Measurements from ENCODE around the gene ZNF577.

Gene ZNF577

DNA sequence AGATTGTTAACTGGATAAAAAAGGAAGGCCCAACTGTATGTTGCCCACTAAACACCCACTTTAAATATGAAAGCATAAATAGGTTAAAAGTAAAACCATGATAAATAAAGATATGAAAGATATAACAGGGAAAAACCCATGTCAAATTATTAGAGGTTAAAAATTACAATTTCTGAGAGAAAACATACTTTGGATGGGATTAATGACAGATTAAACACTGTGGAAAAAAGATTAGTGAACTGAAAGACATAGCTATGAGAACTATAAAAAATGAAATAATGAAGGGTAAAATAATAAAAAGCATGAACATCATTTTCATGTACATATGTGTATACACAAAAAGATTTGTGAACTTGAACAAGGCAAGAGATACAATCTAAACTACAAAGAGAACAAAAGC is 2.2 kb upstream of the ZNF577 start:
- no peak for TF ChIP-seq EZH2 (IDR thresholded peaks at IDR 0.05)
- TF ChIP-seq FOXP2 (optimal IDR thresholded peaks at IDR 0.05; ENCODE audit: control extremely low read depth, extremely low read length, insufficient read depth), result no peak
- TF ChIP-seq POLR2AphosphoS5 (IDR thresholded peaks at IDR 0.05; ENCODE audit: borderline replicate concordance, low read depth, low read length), result no peak
- peaks cover 17% of the 10 kb centered on the region for H3K9me3 ChIP-seq (ENCODE audit: low read depth, low read length)

GRCh38 chr19:51884713-51885112 is 3.0 kb downstream of the ZNF577 start:
- DNase-seq (ENCODE audit: low read depth, low spot score), result no peak
- Histone ChIP-seq H3K27ac (no peak overlapping the region), H3K36me3 (ENCODE audit: insufficient read depth, low read length) (peaks cover 14% of the 10 kb centered on the region), H3K9me3 (ENCODE audit: low read depth, low read length) (peaks cover 9% of the 10 kb centered on the region; the same call in 1 of the 2 replicates), H3K9ac (ENCODE audit: insufficient read length) (no peak overlapping the region), H3K4me3 (no peak overlapping the region)
- no peak for TF ChIP-seq POLR2AphosphoS5 (IDR thresholded peaks at IDR 0.05; ENCODE audit: borderline replicate concordance, low read depth, low read length)
- no peak for TF ChIP-seq FOXP2 (optimal IDR thresholded peaks at IDR 0.05; ENCODE audit: control extremely low read depth, extremely low read length, insufficient read depth)
- TF ChIP-seq EZH2 (IDR thresholded peaks at IDR 0.05), result no peak

More for the DNA sequence above, 2.2 kb upstream of the ZNF577 start:
- no peak overlapping the region for H3K9ac ChIP-seq (ENCODE audit: insufficient read length)
- peaks cover 60% of the 10 kb centered on the region for H3K36me3 ChIP-seq (ENCODE audit: insufficient read depth, low read length)
- no peak for DNase-seq (ENCODE audit: low read depth, low spot score)
- no peak overlapping the region for H3K4me3 ChIP-seq
- no peak overlapping the region for H3K27ac ChIP-seq

DNA sequence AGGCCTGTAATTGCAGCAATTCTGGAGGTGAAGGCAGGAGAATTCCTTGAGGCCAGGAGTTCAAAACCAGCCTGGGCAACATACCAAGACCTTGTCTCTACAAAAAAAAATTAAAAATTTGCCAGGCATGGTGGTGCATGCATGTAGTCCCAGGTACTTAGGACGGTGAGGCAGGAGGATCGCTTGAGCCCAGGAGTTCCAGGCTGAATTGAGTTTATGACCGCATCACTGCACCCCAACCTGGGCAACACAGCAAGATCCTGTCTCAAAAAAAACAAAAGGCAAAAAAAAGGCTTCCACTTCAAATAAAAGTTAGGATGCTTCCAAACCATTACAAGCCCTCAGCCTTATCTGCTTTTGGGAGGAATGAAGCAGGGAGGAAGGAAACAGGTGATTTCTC is 5.2 kb downstream of the ZNF577 start:
- TF ChIP-seq FOXP2 (optimal IDR thresholded peaks at IDR 0.05; ENCODE audit: control extremely low read depth, extremely low read length, insufficient read depth) (no peak), EZH2 (IDR thresholded peaks at IDR 0.05) (no peak), POLR2AphosphoS5 (IDR thresholded peaks at IDR 0.05; ENCODE audit: borderline replicate concordance, low read depth, low read length) (no peak)
- no peak for DNase-seq (ENCODE audit: low read depth, low spot score)
- Histone ChIP-seq H3K27ac (no peak overlapping the region), H3K4me3 (no peak overlapping the region), H3K36me3 (ENCODE audit: insufficient read depth, low read length) (peaks cover 13% of the 10 kb centered on the region), H3K9me3 (ENCODE audit: low read depth, low read length) (peaks cover 4% of the 10 kb centered on the region; the same call in 1 of the 2 replicates), H3K9ac (ENCODE audit: insufficient read length) (no peak overlapping the region)

DNA sequence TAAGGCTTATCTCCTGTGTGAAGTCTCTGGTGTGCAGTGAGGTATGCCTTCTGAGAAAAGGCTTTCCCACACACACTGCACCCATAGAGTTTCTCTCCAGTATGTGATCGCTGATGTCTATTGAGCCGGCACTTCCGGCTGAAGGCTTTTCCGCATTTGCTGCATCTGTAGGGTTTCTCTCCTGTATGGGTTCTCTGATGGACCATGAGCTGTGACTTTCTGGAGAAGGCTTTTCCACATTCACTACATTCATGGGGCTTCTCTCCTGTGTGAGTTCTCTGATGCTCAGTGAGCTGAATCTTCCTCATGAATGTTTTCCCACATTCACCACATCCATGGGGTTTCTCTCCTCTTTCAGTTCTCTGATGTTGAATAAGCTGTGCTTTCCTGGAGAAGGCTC is 14.7 kb downstream of the ZNF577 start:
- no peak for DNase-seq (ENCODE audit: low read depth, low spot score)
- Histone ChIP-seq H3K4me3 (no peak overlapping the region), H3K9me3 (ENCODE audit: low read depth, low read length) (peaks cover 17% of the 10 kb centered on the region), H3K36me3 (ENCODE audit: insufficient read depth, low read length) (peaks cover 17% of the 10 kb centered on the region), H3K27ac (no peak overlapping the region), H3K9ac (ENCODE audit: insufficient read length) (no peak overlapping the region)
- TF ChIP-seq FOXP2 (optimal IDR thresholded peaks at IDR 0.05; ENCODE audit: control extremely low read depth, extremely low read length, insufficient read depth) (no peak), POLR2AphosphoS5 (IDR thresholded peaks at IDR 0.05; ENCODE audit: borderline replicate concordance, low read depth, low read length) (no peak), EZH2 (IDR thresholded peaks at IDR 0.05) (no peak)

DNA sequence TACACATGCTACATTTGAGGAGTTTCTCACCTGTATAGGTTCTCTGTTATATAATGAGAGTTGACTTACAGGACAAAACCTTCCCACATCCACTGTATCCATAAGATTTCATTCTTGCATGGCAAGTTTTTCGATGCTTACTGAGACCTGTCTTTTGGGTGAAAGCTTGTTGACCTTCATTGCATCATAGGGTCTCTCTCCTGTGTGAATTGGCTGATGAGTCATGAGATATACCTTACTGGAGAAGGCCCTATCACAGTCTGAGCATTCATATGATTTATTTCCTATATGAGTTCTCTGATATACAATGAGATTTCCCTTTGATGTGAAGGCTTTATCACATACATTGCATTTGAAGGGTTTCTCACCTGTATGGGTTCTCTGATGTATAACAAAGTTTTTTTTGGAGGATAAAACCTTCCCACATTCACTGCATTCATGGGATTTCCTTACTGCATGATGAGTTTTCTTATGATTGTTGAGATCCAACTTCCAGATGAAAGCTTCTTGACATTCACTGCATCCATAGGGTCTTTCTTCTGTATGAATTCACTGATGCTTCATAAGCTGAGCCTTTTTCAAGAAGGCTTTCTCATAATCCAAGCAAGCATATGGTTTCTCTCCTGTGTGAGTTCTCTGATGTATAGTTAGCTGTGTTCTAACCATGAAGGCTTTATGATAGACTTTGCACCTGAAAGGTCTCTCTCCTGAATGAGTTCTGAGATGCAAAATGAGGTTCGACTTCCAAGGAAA is 25.7 kb downstream of the ZNF577 start:
- Histone ChIP-seq H3K9me3 (ENCODE audit: low read depth, low read length) (peaks cover 17% of the 10 kb centered on the region; the same call in 1 of the 2 replicates), H3K36me3 (ENCODE audit: insufficient read depth, low read length) (no peaks in the 10 kb centered on the region)
- DNase-seq (ENCODE audit: low read depth, low spot score), result no peak

GRCh38 chr19:51837145-51837544 is 50.6 kb downstream of the ZNF577 start:
- TF ChIP-seq POLR2AphosphoS5 (IDR thresholded peaks at IDR 0.05; ENCODE audit: borderline replicate concordance, low read depth, low read length), result no peak
- no peak for TF ChIP-seq FOXP2 (optimal IDR thresholded peaks at IDR 0.05; ENCODE audit: control extremely low read depth, extremely low read length, insufficient read depth)
- TF ChIP-seq EZH2 (IDR thresholded peaks at IDR 0.05), result no peak
- no peak overlapping the region for H3K27ac ChIP-seq
- no peak overlapping the region for H3K9ac ChIP-seq (ENCODE audit: insufficient read length)
- no peak for DNase-seq (ENCODE audit: low read depth, low spot score)
- no peaks in the 10 kb centered on the region for H3K9me3 ChIP-seq (ENCODE audit: low read depth, low read length)
- no peak overlapping the region for H3K4me3 ChIP-seq
- H3K36me3 ChIP-seq (ENCODE audit: insufficient read depth, low read length), result no peaks in the 10 kb centered on the region

More for the DNA sequence above, 25.7 kb downstream of the ZNF577 start:
- no peak overlapping the region for H3K27ac ChIP-seq
- H3K9ac ChIP-seq (ENCODE audit: insufficient read length), result no peak overlapping the region
- TF ChIP-seq FOXP2 (optimal IDR thresholded peaks at IDR 0.05; ENCODE audit: control extremely low read depth, extremely low read length, insufficient read depth) (no peak), POLR2AphosphoS5 (IDR thresholded peaks at IDR 0.05; ENCODE audit: borderline replicate concordance, low read depth, low read length) (no peak), EZH2 (IDR thresholded peaks at IDR 0.05) (no peak)
- H3K4me3 ChIP-seq, result no peak overlapping the region

DNA sequence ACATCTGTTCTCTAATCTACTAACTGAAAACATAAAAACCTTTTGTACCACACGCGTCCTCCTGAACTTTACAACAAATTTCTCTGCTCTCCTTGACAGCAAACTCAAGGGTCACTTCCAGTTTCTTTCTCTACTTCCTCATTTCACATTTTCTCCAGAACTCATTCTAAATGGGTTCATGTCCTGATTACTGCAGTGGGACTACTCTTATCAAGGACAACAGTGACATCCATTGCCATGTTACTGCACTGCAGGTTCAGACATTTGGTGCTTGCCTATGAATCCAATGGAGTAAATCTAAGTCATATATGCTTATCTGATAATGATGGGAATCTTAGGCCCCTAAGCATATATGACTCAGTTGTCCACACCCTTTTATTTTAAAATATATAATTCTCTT is 57.5 kb downstream of the ZNF577 start:
- Histone ChIP-seq H3K9ac (ENCODE audit: insufficient read length) (no peak overlapping the region), H3K27ac (no peak overlapping the region), H3K36me3 (ENCODE audit: insufficient read depth, low read length) (no peaks in the 10 kb centered on the region), H3K4me3 (no peak overlapping the region), H3K9me3 (ENCODE audit: low read depth, low read length) (peaks cover 5% of the 10 kb centered on the region; the same call in 1 of the 2 replicates)
- DNase-seq (ENCODE audit: low read depth, low spot score), result no peak
- TF ChIP-seq POLR2AphosphoS5 (IDR thresholded peaks at IDR 0.05; ENCODE audit: borderline replicate concordance, low read depth, low read length), result no peak
- TF ChIP-seq FOXP2 (optimal IDR thresholded peaks at IDR 0.05; ENCODE audit: control extremely low read depth, extremely low read length, insufficient read depth), result no peak
- no peak for TF ChIP-seq EZH2 (IDR thresholded peaks at IDR 0.05)

GRCh38 chr19:51824281-51825005 is 63.3 kb downstream of the ZNF577 start:
- Histone ChIP-seq H3K9me3 (ENCODE audit: low read depth, low read length) (peaks cover 5% of the 10 kb centered on the region; the same call in 1 of the 2 replicates), H3K9ac (ENCODE audit: insufficient read length) (no peak overlapping the region), H3K27ac (no peak overlapping the region), H3K4me3 (no peak overlapping the region), H3K36me3 (ENCODE audit: insufficient read depth, low read length) (no peaks in the 10 kb centered on the region)
- TF ChIP-seq POLR2AphosphoS5 (IDR thresholded peaks at IDR 0.05; ENCODE audit: borderline replicate concordance, low read depth, low read length), result no peak
- TF ChIP-seq FOXP2 (optimal IDR thresholded peaks at IDR 0.05; ENCODE audit: control extremely low read depth, extremely low read length, insufficient read depth), result no peak
- no peak for TF ChIP-seq EZH2 (IDR thresholded peaks at IDR 0.05)
- DNase-seq (ENCODE audit: low read depth, low spot score), result no peak
